ENCODE results near the gene HOXB6.

HOXB6 gene

GRCh38 chr17:48565022-48565554 is 39.7 kb downstream of the HOXB6 start:
- no peak for FAIRE-seq

GRCh38 chr17:48564188-48565021 is 40.4 kb downstream of the HOXB6 start:
- FAIRE-seq = no peak

- no peak for FAIRE-seq
These were observed 41.0 kb downstream of the HOXB6 start for GRCh38 chr17:48563867-48564187.

GRCh38 chr17:48563385-48563838 is 41.4 kb downstream of the HOXB6 start:
- FAIRE-seq = no peak

- FAIRE-seq = no peak
These were observed 41.9 kb downstream of the HOXB6 start for GRCh38 chr17:48562934-48563333.

GRCh38 chr17:48561884-48562810 is 42.6 kb downstream of the HOXB6 start:
- FAIRE-seq = no peak

- FAIRE-seq = no peak
These were observed 44.7 kb downstream of the HOXB6 start for GRCh38 chr17:48559840-48560817.

- no peak for FAIRE-seq
These were observed 45.5 kb downstream of the HOXB6 start for GRCh38 chr17:48559122-48559839.

- no peak for FAIRE-seq
These were observed 46.0 kb downstream of the HOXB6 start for GRCh38 chr17:48558831-48559121.

GRCh38 chr17:48558057-48558830 is 46.5 kb downstream of the HOXB6 start:
- FAIRE-seq = no peak

- no peak for FAIRE-seq
These were observed 48.0 kb downstream of the HOXB6 start for GRCh38 chr17:48556576-48557401.

- FAIRE-seq = no peak
These were observed 48.6 kb downstream of the HOXB6 start for GRCh38 chr17:48556229-48556575.

GRCh38 chr17:48555258-48556228 is 49.2 kb downstream of the HOXB6 start:
- FAIRE-seq = no peak

- no peak for FAIRE-seq
These were observed 50.2 kb downstream of the HOXB6 start for GRCh38 chr17:48554412-48555257.

- no peak for FAIRE-seq
These were observed 51.0 kb downstream of the HOXB6 start for GRCh38 chr17:48553826-48554225.

GRCh38 chr17:48553190-48553547 is 51.6 kb downstream of the HOXB6 start:
- FAIRE-seq = no peak

- no peak for FAIRE-seq
These were observed 52.2 kb downstream of the HOXB6 start for GRCh38 chr17:48552466-48553189.
